LNCAP (cell line): ENCODE results near the gene TOPBP1.

Experiments
- TF ChIP-seq, protein P1 (sequence below): fragments of 450-650 bp; IDR thresholded peaks from 2 replicates; pipeline ENCODE4 v1.5.1; 2017; ENCODE audit warnings: mild to moderate bottlenecking

The TOPBP1 gene

DNA sequence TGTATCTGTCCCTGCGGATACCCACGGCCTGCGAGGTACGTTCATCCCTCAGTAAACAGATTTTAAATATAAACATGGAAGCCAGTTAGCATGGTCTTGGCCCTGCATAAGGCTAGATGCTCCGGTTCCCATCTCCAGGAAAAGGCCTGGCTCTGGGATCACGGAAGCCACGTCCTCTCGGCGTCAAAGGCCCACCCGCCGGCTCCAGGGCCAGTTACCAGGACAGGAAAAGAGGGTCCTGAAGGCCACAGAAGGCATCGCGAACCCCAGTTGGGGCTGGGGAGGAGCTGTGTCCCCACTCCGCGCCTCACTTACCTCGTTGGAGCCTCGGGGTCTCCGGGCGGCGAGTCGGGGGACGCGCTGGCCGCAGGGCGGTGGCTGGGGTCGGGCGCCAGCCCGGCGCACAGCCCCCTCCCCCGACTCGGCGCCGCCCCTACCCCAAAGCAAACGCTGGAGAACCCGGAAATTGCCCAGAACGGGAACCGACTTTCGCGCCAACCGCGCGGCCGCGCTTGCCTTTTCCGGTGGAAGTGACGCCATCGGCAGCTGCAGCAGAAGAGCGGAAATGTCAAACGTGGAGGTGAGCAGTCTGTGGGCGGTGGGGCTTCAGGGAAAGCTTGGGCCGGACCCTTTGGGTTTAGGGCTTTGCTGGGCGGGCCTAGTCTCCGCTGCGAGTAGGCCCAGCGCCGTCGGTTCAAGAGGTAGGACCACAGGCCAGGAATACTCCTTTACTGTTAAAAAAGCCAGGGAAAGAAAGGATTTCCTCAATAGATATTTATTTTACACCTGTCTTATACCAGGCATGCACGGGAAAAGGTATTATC, at the start of gene TOPBP1:
TSS of gene TOPBP1 (minus strand) at position 488 of the 824 bp plus-strand sequence. CDS start 814 bp downstream, outside the sequence.
- TF ChIP-seq, protein P1, sequence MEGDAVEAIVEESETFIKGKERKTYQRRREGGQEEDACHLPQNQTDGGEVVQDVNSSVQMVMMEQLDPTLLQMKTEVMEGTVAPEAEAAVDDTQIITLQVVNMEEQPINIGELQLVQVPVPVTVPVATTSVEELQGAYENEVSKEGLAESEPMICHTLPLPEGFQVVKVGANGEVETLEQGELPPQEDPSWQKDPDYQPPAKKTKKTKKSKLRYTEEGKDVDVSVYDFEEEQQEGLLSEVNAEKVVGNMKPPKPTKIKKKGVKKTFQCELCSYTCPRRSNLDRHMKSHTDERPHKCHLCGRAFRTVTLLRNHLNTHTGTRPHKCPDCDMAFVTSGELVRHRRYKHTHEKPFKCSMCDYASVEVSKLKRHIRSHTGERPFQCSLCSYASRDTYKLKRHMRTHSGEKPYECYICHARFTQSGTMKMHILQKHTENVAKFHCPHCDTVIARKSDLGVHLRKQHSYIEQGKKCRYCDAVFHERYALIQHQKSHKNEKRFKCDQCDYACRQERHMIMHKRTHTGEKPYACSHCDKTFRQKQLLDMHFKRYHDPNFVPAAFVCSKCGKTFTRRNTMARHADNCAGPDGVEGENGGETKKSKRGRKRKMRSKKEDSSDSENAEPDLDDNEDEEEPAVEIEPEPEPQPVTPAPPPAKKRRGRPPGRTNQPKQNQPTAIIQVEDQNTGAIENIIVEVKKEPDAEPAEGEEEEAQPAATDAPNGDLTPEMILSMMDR, result no peak

DNA sequence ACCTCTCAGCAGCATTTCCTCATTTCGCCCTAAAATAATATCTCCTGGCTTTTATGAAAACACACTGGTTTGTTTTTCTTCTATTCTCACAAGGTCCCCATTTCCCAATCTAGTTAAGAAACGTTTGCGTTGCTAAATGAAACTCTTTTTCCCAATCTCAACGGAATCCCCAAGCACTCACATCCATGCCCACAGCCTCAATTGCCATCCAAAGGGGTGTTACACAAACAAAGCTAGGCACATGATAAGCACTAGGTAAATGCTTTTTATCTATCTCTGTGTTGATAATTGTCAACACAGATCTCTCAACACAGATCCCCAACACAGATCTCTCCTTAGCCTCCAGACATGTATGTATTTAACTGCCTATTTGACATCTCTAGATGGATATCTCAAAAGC, 49.3 kb upstream of the TOPBP1 start:
- TF ChIP-seq, protein P1, result no peak

DNA sequence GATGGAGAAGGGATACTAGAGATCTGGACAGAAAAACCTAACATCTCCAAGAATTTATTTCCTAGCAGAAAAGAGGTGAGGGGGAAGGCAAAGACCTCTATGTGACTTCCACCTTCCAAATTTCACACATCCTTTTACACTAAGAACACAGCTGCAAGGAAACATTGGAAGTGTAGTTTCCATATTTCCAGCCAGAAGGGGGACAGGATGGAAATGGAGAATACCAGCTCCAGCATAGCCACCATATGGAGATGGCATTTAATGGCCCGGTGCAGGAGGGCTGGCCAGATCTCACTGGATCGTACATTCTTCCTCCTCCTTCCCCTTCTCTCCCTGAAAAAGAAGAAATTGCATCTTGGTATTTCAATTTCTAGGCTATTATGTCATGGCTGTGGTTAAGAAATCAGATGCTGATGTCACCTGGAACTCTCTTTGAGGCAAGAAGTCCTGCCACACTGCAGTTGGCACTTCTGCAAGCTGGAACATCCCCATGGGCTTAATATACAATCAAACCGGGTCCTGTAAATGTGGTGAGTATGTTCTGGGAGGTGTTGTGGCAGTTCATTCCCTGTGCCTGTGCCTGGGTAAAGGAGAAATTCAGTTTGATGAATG, 47.5 kb upstream of the TOPBP1 start:
- TF ChIP-seq, protein P1, result no peak

DNA sequence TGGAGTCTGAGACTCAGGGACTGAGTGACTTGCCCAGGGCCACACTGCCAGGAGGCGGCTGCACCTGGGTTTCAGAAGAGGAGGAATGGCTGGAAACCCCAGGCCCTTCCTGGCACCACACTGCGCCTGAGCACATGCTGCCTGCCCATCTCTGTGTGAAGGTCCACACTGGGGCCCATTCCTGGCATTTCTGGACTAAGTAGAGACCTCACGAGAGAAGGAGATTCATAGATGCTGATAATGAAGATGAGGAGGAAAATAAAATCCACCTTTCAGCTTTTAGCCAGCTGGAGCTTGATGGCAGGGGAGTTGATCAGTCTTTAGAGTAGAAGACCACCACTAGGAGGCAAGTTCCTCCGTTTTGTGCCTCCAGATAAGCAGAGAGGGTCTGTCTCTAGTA, 44.3 kb upstream of the TOPBP1 start:
- TF ChIP-seq, protein P1, result no peak

DNA sequence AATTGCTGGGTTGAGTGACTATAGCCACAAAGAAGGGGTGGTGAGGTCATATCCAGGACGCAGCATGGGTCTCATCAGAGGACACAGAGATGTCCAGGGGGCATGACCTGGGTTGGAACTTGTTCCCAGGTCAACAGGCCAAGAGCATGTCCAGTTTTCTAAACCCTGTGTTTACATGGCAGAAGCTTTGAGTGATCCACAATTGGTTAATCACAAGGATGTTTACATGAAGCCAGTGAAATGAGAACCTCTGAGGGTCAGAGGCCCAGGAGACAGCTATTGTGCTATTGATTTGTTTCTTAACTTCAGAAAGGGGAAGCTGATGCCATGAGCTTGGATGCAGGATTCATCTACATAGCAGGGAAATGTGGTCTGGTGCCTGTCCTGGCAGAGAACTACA, 42.2 kb upstream of the TOPBP1 start:
- TF ChIP-seq, protein P1, result no peak

DNA sequence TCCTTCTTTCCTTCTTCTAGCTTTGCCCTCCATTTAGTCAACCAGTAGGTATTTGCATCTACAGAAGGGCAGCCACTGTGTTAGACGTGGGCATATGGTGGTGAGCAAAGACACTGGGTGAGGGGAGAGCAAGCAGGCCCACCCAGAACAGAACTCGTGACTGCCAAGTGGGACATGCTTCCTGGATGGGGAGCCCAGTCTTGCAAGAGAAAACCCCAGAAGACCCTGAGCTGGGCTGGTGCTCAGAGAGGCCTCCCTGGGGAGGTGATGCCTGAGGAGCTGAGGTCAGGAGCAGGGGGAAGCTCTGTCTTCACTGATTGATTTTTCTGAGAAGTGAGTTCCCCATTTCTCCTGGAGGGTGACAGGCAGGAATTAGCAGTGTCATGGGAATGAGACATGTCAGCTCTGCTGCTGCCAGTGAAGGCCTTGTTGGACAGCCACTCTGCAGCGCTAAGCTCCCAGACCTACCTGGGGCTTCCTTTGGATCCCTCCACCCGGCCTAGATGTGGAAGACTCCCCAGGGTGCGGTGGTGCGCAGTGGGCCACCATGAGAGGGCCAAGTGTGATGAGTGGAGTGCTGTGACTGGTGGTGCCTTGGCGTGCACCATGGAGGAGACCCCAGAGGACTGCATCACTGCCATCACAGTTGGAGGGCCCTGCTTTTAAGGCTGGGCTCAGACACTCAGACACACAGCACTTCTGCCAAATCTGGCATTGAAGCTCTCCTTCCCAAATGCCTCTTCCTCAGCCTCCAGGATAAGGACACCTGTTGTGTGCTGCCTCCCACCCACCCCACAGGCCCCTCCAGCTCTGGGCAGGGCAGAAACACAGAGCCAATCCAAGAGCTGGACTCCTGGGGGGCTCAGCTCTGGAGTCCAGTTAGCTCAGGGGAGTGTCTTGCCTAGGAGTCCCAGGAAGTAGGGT, 40.0 kb upstream of the TOPBP1 start:
- TF ChIP-seq, protein P1, result no peak

DNA sequence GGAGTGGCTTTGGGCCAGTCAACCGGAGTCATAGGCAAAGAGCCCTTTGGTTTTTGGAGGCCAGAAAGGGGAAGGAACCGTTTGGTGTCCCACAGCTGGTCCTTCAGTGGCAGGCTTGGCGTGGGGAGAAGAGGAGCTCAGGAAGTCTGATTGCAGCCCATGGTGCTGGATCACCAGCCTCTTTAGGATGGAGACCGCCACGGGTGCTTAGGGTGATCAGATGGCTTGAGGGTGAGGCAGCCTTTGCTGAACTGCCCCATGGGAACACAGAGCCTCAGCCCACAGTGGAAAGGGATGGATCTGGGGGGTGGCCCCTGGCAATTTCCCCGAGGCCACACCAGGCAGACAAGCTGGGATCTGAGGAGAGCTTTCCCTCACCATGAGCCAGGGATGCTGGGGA, 38.6 kb upstream of the TOPBP1 start:
- TF ChIP-seq, protein P1, result no peak
